NCI-H345 treated with DMSO at 0.1 percent for 48 hours (cell line): ENCODE measurements around the gene RASSF7.

Experiments used
- DNase-seq: peaks from one replicate; lab custom pipeline; 2025; ENCODE audit not compliant: unreplicated experiment; lab: John Stamatoyannopoulos, UW

RASSF7 gene

DNA sequence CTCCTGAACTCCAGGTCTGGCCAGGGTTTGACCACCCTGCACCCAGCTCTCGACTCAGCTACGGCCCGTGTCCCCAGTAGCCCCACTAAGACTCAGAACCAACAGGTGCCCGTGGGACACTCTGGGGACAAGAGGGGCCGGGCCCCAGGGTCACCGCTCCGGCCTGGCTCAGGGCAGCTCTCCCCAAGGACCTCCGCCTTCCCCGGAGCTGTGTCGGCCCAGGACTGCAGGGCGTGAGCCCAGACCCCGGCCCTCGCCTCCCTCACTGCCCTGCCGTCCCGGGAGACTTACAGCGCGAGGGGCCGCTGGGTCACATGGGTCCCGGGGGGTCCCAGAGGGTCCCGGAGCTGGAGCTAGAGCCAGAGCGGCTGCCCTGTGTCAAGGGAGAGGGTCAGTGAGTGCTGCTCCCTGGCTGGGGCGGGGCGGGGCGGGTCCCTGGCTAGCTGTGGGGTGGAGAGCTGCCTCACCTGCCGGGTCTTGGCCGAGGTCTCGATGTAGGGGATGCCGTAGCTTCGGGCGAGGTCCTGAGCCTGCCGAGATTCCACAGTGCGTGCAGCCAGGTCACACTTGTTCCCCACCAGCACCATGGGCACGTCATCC, 27.7 kb upstream of the RASSF7 start:
- no peak for DNase-seq

DNA sequence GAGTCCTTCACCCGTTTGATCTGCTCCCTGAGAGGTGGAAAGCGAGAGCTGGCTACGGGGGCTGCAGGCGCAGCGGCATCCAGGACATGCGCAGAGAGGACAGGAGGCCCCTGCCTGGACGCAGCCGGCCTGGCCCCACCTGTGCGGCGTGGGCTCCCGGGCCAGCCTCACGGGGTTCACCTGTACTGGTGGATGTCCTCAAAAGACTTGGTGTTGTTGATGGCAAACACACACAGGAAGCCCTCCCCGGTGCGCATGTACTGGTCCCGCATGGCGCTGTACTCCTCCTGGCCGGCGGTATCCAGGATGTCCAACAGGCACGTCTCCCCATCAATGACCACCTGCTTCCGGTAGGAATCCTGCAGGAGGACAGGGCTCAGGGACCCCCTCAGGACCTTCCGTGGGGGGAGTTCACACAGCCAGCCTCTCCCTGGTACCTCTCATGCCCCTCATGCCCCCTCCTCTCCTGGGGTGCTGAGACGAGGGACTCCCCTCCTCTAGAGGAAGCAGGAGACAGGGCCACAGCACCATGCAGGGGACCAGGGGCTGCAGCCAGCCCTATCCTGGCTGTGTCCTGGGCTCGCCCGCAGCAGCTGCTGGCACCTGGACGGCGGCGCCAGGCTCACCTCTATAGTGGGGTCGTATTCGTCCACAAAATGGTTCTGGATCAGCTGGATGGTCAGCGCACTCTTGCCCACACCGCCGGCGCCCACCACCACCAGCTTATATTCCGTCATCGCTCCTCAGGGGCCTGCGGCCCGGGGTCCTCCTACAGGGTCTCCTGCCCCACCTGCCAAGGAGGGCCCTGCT, 27.0 kb upstream of the RASSF7 start:
- DNase-seq, result no peak

DNA sequence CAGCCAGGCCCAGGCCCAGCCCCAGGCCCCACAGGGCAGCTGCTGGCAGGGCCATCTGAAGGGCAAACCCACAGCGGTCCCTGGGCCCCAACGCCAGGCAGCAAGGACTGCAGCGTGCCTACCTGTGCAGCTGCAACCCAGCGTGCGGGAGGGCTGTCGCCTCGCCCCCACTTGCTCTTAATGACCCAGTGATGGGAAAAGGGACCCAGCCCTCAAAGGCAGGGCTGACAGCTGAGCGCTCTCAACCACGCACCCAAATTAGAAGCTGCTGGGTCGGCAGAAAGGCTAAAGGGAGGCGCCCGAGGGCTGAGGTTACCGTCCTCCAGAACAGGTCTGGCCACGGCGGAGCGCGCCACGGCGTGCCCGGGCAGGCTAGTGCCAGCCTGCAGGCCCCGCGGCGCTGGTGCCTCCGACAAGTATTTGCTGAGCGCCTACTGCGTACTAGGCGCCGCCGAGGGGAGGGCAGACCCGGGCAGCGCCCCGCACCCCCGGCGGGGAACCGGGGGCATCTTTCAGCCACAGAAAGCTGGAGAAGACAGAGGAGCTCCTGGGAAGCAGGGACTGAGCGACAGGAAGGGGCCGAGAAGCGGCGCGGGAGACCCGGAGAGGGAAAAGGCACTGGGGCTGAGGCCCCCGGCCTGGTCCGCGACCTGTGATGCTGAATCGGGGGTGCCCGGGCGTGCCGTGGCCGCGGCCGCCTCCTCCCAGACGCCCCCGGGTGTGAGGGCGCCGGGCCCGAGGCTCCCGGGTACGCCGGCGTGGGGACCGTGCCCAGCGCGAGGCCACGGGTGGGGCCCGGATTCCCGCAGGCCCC, 26.2 kb upstream of the RASSF7 start:
- DNase-seq, result peak; percentile 19

DNA sequence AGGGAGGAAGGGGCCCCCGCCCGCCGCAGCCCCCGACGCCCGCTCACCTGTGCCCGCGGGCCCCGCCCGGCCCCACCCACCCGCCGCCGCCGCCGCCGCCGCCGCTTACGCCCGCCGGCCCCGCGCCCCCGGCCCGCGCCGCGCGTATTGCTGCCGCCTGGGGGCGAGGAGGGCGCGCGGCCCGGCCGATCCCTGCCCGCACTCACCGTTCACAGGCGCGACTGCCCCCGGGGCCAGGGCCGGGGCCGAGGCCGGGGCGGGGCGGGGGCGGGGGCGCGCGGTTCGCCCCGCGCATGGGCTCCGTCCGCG, 25.6 kb upstream of the RASSF7 start:
- DNase-seq, result no peak

DNA sequence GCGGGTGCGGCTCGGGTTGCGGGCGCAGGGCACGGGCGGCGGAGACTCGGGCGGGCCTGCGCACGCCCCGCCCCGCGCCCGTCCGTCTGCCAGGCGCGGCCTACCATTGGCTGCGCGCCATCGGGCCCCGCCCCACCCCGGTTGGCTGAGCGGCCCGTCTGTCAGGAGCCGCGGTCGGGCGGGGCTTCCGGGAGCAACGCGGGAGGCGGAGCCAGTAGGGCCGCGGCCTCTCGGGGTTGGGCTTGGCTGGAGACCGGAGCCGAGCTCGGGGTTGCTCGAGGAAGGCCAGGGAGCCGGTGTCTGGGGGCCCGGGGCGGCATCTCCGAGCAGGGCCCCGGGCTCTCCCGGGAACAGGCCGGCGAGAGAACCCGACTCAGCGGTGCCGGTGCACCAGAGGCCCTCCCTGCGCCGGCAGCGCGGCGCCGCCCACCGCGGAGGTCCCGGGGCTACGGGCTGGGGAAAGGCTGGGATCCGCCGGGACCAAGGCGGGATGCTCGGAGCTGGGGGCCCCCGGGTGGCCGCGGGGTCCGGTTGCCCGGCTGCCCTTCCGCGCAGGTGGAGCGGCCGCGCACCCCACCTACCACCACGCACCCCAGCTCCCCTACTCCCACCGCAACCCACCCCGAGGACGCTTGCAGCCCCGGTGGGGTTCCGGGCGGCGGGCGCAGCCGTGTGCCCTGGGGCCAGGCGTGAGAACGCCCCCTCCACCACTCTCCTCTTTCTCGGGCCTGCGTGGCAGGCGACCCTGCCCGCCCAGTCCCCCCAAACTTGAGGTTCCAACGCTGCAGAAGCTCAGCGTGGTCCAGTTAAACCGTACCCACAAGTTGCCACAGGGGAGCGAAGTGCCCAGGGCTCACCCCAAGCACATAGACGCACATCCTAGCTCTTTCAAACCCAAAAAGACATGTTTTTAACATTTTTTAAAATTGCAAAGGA, 25.0 kb upstream of the RASSF7 start, which contains the start of gene HRAS:
TSS of gene HRAS (minus strand) at position 58 of the 936 bp plus-strand sequence.
- peak; percentile 91 for DNase-seq

DNA sequence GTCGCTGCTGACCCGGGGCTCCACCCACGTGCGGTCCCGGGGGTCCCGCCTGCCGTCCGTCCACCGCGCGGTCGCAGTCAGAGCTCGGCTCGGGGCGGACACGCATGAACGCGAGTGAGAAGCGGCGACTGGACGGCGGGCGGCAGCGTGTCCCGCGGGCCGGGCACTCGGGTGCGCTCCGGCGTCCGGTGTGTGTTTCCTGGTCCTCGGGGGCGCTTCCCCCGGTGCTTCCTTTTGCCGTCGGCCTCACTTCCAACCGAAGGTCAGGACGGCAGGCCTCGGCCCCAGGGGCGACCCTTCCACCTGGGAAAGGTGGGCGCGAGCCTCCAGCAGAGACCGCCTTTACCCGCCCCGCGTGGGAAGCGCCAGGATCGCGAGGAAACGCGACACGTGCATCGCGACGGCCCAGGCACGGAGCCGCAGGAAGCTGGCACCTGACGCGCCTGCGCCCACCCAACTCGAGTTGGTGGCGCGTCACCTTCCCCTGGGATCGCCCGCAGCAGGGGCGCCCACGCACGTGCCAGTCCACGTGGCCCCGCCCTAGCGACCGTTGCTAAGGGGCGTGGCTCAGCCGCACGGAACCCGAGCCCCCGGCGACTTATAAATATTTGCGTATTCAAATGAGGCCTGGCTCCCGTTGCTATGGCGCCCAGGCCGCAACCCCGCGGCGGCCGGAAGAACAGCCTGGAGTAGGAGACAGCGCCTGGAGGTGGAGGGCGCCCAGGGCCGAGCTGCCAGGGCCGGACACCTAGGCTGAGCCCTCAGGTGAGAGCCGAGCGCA, 23.7 kb upstream of the RASSF7 start, which contains the start of gene LRRC56:
TSS of gene LRRC56 (plus strand) at position 687 of the 781 bp plus-strand sequence. CDS start 3,158 bp downstream, outside the sequence.
- peak; percentile 61 for DNase-seq

DNA sequence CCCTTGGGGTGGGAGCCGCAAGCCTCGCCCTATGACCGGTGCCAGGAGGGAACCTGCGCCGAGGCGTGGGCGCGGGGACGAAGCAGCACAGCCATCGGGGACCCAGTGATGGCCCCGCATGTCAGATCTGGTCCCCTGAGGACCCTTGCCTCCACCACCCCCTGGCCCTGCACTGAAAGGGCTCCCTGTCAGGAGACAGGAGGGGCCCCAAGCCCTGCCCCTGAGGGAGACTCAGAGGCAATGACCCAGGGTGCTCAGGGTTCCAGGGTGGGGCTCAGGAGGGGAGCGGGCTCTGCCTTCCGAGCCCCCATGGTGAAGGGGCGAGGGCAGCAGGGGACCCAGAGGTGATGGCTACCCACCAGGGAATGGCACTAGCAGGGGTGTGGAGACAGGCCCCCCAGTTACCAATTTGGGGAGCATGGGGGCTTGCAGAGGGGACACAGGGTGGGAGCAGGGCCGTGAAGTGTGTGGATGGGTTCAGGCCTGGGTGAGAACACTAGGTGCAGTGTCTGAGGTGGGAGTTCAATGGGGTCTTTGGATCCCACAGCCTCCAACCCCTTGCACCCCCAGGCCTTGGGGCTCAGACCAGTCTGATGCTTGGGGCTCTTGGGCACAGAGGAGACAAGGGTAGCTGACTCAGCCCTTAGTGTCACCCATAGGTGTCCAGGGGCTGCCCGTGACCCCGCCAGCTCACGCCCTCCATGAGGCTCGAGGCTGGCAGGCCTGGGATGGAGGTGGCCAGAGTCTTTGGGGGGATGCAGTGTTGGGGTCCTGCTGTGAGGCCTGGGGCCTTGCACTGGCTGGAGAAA, 22.9 kb upstream of the RASSF7 start:
- DNase-seq, result no peak

DNA sequence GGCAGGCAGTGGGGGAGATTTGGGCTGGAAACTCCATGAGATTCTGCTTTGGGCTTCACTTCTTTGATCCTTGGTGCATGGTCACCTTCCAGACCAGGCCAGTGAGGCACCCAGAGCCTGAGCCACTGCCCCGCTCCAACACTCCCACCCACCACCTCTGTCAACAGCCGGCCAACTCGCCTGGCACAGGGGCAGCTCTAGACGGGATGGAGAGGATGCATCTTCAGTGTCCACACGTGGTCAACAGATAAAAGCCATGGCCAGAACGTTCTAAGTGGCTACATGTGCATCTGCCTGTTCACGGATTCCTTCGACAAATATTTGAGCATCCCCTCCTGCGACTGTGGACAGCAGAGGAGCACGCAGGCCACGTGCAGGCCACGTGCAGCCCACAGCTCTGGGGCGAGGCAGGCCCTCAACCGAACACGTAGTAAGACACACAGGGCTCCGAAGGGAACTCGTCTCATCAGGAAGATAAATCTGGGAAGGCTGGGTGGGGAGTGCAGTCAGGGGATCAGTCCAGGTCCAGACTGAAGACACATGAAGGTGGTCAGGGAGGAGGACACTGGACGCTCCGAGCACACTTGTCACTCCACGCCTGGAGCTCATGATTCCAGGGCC, 22.2 kb upstream of the RASSF7 start:
- no peak for DNase-seq

DNA sequence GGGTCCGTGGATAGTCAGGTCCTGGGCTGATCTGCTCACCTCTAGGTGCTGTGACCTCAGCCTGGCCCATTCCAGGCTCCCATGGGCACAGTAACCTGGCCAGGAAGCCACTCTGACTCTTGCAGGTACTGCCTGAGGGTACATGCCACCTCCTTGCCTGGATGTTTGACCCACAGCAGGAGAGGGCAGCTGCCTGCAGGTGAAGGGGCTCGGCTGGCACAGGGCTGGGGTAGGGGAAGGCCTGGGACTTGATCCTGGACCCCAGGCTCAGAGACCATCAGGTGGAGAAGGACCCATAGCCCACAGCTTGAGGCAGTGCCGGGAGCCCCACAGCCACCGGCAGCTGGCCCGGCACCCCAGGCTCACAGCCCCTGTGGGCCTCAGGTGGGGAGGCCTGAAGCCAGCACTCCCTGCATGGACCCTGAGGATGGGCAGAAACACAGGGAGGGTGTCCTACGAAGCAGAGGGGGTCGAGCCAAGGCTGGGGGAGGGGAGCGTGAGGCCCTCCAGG, 20.7 kb upstream of the RASSF7 start:
- DNase-seq, result no peak

DNA sequence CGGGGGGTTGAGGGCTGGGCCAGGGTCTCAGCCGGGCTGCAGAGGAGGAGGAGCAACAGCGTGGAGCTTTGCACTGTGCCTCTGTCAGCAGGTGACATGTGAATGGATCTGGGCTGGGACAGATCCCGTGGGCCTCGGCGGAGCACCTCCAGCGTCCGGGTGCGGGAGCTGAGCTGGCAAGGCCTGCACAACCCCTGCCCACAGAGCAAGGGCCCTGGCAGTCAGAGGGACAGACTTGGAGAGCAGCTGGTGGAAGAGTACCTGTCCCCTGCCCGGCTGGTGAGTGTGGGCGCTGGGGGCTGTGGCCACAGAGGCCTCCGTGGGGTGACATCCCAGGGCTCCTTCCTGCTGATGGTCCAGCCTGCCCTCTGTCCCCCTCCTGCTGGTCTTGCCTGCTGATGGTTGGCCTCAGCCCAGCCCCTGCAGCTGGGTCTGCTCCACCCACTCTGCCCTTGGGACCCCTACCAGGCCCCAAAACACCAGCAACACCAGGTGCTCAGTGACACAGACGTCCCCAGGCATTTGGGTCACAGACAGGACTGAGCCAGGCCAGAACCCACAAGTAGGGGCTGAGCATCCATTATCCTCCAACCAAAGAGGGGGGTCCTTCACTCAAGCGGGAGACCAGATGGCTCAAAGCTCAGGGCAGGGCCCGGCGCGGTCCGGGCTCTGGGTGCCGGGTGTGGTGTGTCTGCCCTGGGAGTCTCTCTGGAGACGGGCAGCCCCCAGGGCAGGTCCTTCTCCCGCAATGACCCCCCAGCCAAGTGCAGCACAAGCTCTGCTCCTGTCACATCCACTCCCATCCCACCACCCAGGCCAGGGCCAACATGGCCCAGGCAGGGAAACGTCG, 20.0 kb upstream of the RASSF7 start:
- no peak for DNase-seq

DNA sequence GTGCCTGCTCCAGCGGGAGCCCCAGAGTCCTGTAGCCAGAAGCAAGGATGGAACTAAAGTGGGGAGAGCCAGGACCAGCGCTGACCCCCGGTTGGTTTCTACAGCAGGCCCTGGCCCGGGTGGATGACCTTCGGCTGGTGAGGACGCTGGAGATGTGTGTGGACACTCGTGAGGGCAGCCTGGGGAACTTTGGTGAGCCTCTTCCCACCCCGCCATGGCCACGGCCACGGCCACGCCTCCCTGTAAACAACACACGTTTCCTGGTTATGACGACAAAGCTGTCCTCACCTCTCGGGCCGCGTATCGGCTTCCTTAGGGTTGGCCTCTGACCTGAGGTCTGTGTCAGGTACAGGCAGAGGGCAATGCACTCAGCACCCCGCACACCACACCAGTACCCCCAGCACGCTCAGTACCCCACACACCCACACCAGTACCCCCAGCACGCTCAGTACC, 19.3 kb upstream of the RASSF7 start:
- no peak for DNase-seq

DNA sequence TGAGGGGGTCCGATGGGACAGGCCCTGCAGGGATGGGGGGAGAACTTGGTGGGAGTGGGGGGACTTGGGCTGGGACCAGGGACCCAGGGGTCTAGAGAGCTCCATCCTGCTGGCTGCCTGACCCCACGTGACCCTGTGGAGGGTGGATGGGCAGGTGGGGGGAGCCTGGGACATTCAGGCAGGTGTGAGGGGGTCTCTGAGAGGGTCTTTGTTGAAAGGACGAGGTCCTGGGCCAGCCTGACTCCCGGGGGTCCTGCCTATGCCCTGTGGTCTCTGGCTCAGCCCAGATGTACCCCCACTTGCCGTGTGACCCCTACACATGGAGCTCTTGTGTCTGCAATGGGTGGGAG, 16.0 kb upstream of the RASSF7 start:
- DNase-seq, result no peak

DNA sequence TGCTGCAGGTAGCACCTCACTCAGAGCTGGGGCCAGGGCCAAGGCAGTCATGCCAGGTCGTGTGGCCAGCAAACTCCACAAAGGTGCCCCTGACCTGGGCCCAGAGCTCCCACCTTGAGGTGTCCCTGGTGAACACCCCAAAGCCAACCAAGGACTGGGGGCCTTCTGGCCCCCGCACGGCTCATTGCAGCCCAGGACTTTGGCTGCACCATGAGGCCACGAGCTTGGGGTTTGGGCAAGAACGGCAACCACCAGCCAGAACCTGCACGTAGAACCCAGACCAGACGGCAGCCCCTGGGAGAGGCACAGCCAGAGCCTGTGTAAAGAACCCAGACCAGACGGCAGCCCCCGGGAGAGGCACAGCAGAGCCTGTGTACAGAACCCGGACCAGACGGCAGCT, 15.6 kb upstream of the RASSF7 start:
- DNase-seq, result no peak

DNA sequence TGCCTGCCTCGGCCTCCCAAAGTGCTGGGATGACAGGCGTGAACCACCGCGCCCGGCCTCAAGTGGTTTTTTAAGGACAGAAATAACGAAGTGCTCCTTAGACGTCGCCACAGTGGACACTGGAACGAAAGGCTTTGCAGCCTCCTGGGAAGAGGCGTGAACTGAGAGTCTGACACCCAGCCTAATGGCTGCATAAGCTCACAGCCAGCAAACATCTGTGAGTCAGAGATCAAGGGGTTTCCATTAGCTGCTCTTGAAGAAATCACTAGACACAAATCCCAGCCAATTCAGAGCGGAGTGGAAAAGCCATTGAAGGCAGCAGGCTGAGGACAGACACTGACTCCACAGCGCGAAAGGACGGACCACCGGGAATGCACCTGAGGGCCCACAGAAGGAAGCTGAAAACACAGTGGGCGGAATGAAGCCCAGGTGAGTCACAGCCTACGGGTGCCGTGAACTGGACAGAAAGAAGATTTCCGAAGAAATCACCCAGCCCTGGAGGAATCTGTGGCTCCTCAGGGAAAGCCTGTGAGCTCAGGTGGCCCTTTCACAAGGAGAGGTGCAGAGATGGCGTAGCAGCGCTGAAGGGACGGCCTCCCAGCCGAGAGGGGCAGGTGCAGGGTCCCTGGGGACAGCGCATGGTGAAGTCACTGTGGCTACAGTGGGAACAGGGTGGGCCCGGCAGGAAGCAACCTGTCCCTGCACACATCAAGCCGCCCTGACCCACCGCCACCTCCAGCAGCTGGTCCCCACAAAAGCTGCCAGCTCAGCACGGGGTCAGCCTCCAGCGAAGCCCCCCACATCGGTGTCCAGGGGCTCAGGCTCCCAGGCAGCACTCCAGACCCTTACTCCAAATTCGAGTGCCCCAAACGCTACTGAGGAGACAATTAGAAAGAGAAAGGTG, 11.8 kb upstream of the RASSF7 start:
- DNase-seq, result no peak

DNA sequence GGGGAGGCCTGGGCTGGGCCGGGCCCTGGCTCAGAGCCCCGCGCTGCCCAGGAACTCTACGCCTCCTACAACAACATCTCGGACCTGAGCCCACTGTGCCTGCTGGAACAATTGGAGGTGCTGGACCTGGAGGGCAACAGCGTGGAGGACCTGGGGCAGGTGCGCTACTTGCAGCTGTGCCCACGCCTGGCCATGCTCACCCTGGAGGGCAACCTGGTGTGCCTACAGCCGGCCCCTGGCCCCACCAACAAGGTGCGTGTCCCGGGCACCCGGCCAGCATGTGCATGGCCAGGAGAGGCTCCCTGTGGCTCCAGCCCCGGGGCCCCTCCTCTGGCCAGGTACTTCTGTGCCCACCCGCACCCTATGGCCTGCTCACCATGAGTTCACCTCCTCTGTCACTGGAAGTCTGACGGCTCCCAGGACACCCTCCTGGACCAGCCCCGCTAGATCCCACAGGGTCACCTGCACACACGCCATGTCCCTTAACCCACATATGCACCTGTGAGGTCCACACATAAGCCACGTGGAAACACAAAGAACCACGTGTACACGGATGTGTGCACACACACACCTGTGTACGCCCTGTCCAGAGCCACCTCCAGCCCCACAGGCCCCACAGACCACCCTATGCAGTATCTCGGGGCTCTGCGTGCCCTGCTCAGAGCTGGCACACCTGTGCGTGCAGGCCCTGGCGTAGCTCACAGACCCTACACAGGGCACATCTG, 10.6 kb upstream of the RASSF7 start:
- no peak for DNase-seq

DNA sequence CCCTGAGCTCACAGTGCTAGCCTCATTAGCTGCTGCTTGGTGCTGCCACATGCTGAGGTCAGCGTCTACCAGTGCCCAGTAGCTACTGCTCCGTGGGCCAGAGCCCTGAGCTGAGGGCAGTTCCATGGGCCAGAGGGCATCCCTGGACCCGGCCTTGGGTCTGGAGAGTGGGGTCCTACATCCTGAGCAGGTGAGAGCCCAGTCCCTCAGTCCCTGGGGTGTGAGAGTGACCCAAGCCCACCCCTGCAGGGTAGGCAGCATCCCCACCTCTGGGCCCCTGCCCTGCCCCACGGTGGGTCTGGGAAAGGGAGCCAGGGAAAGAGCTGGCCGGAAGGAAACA, 10.1 kb upstream of the RASSF7 start:
- DNase-seq, result no peak
